Suprapubic skin (tissue), 4 donors: ENCODE results near the gene PRKAG2. TPM values are rescaled to one million over a fixed set of nuclear protein-coding genes. Genes with fewer than 3 reads are reported as not detected.

Experiments
- DNase-seq, 2 donors: peaks; one replicate each; pipeline ENCODE4 v3.0.0-alpha.2; 2019; ENCODE audit warnings: low spot score in 2 of 2
- H3K27ac ChIP-seq: fragments of 200-600 bp; sonication (generic); one replicate; pipeline ENCODE4 v1.5.1; 2019
- H3K27me3 ChIP-seq: fragments of 200-600 bp; sonication (generic); one replicate; pipeline ENCODE4 v1.5.1; 2019
- H3K36me3 ChIP-seq: fragments of 200-600 bp; sonication (generic); one replicate; pipeline ENCODE4 v1.5.1; 2019
- H3K4me1 ChIP-seq: fragments of 200-600 bp; sonication (generic); one replicate; pipeline ENCODE4 v1.5.1; 2019
- H3K4me3 ChIP-seq: fragments of 200-600 bp; sonication (generic); one replicate; pipeline ENCODE4 v1.5.1; 2019; ENCODE audit warnings: mild to moderate bottlenecking
- H3K9me3 ChIP-seq: fragments of 200-600 bp; sonication (generic); one replicate; pipeline ENCODE4 v1.5.1; 2019
- CTCF ChIP-seq, 2 donors: fragments of 200-600 bp in 1 of 2; fragments of 450-650 bp in 1 of 2; sonication (generic) in 1 of 2; IDR thresholded peaks; one replicate each; pipeline ENCODE4 v1.5.1; 2016 to 2019; ENCODE audit warnings: antibody characterized with exemption in 2 of 2, mild to moderate bottlenecking in 1 of 2, moderate library complexity in 1 of 2
- EP300 ChIP-seq: sonication (generic); formaldehyde crosslinking; IDR thresholded peaks from one replicate; pipeline ENCODE4 v1.6.1; 2017; ENCODE audit warnings: antibody characterized with exemption
- POLR2A ChIP-seq, 2 donors: fragments of 450-650 bp; IDR thresholded peaks; one replicate each; pipeline ENCODE4 v1.6.1; 2017; ENCODE audit warnings: antibody characterized with exemption in 2 of 2, mild to moderate bottlenecking in 2 of 2, moderate library complexity in 2 of 2
- POLR2AphosphoS5 ChIP-seq, 3 donors: sonication (generic); formaldehyde crosslinking; IDR thresholded peaks; one replicate each; pipeline ENCODE4 v1.6.1; 2017; ENCODE audit warnings: antibody characterized with exemption in 3 of 3
- WGBS: methylation state at CpG from one replicate; pipeline ENCODE4 v1.1.5; 2018; 5-methylcytosine and 5-hydroxymethylcytosine counted together
- total RNA-seq, 4 donors: library from RNA; depleted of rRNA; stranded (reverse); fragments of >200 nt; gene quantifications; one replicate each; pipeline ENCODE4 v1.1.0, GENCODE V29; 2016

The PRKAG2 gene
- total RNA-seq, 4 donors from 2014 or later, result 16.5 to 40.0 (median 17.3) TPM

DNA sequence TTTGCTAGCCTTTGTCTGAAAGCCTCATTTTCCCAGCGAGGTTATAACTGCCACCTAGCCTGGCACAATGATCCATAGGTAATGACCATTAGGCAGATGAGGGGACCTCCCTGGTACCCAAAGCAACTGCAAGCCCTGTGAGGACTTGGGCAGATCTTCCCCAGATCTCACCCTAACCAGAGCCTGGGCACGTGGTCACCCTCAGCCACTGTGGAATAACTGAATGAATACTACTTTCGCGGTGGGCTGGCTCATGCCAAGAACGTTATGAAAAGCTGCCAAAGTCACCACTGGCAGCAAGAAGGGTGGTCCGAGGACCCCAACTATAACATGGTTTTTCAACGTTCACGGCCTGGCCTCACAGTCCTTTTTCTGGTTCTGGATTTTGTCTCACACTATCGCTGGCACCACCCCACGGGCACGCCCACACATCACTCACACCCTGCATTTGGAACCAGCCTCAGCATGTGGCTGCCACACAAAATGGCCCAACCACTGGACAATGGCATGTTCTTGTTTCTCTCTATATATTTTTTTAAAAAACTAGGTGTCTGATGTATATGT is 3.4 kb downstream of the PRKAG2 start:
- H3K4me3 ChIP-seq, result no peak overlapping the region
- TF ChIP-seq EP300, result no peak
- no peak for TF ChIP-seq POLR2AphosphoS5 (IDR thresholded peaks at IDR 0.05)
- TF ChIP-seq CTCF (IDR thresholded peaks at IDR 0.05), result no peak
- TF ChIP-seq POLR2A (IDR thresholded peaks at IDR 0.05), result no peak
- no peaks in the 10 kb centered on the region for H3K27me3 ChIP-seq
- peak overlapping the region; percentile 0 for H3K27ac ChIP-seq
- no peaks in the 10 kb centered on the region for H3K36me3 ChIP-seq
- H3K4me1 ChIP-seq, result peaks cover 53% of the 10 kb centered on the region
- DNase-seq, result no peak
- H3K9me3 ChIP-seq, result no peaks in the 10 kb centered on the region
- 60% methylated on average over 11 of the region's 11 CpGs for WGBS

GRCh38 chr7:151872531-151873401 is 4.1 kb downstream of the PRKAG2 start:
- TF ChIP-seq POLR2A (IDR thresholded peaks at IDR 0.05), result no peak
- TF ChIP-seq CTCF (IDR thresholded peaks at IDR 0.05), result no peak
- TF ChIP-seq EP300, result no peak
- TF ChIP-seq POLR2AphosphoS5 (IDR thresholded peaks at IDR 0.05), result no peak
- Histone ChIP-seq H3K4me3 (no peak overlapping the region), H3K9me3 (no peaks in the 10 kb centered on the region), H3K27ac (peak overlapping the region; percentile 0), H3K36me3 (no peaks in the 10 kb centered on the region), H3K27me3 (no peaks in the 10 kb centered on the region), H3K4me1 (peaks cover 53% of the 10 kb centered on the region)
- 92% methylated on average over 16 of the region's 16 CpGs for WGBS
- DNase-seq, result no peak

GRCh38 chr7:151871904-151872303 is 5.0 kb downstream of the PRKAG2 start:
- WGBS, result 80% methylated on average over 7 of the region's 7 CpGs
- no peak for TF ChIP-seq CTCF (IDR thresholded peaks at IDR 0.05)
- TF ChIP-seq POLR2AphosphoS5 (IDR thresholded peaks at IDR 0.05), result no peak
- no peak for TF ChIP-seq POLR2A (IDR thresholded peaks at IDR 0.05)
- no peak for TF ChIP-seq EP300
- Histone ChIP-seq H3K36me3 (no peaks in the 10 kb centered on the region), H3K4me3 (no peak overlapping the region), H3K27me3 (no peaks in the 10 kb centered on the region), H3K4me1 (peaks cover 50% of the 10 kb centered on the region), H3K9me3 (no peaks in the 10 kb centered on the region), H3K27ac (no peak overlapping the region)
- no peak for DNase-seq

GRCh38 chr7:151871189-151871735 is 5.7 kb downstream of the PRKAG2 start:
- Histone ChIP-seq H3K4me1 (peaks cover 50% of the 10 kb centered on the region), H3K4me3 (no peak overlapping the region), H3K27me3 (no peaks in the 10 kb centered on the region), H3K36me3 (no peaks in the 10 kb centered on the region), H3K27ac (no peak overlapping the region), H3K9me3 (no peaks in the 10 kb centered on the region)
- no peak for TF ChIP-seq POLR2A (IDR thresholded peaks at IDR 0.05)
- TF ChIP-seq EP300, result no peak
- no peak for TF ChIP-seq POLR2AphosphoS5 (IDR thresholded peaks at IDR 0.05)
- no peak for TF ChIP-seq CTCF (IDR thresholded peaks at IDR 0.05)
- DNase-seq, result no peak
- WGBS, result 93% methylated on average over 13 of the region's 13 CpGs
